Stimulated activated effector memory CD8-positive, alpha-beta T cell treated with anti-CD3 and anti-CD28 coated beads, Interleukin-12 subunit alpha, Interleukin-12 subunit beta, amount 100 ng/mL, for 72 hours (primary cell): ENCODE results near the gene IQCH.
A peak's percentile ranks its signal among the peaks of the same experiment; 100 is the strongest.
"Not testable (repeated sequence)": the region's sequence is repeated elsewhere in the genome, so short reads cannot be mapped to it uniquely, and the experiment has no call there.

Experiments used
- ATAC-seq: fragments of 150-1000 bp; cut with Tn5 transposase; 2 replicates; pipeline ENCODE4 v1.10.0; 2021
- DNase-seq, 2 donors: peaks; one replicate each; pipeline ENCODE4 v3.0.0; 2021 to 2022; ENCODE audit warnings: low spot score in 2 of 2
- H3K27ac Mint-ChIP-seq: one replicate; pipeline ENCODE4 v1.8.0; 2022; ENCODE audit warnings: mild to moderate bottlenecking, mixed read lengths
- H3K36me3 Mint-ChIP-seq: one replicate; pipeline ENCODE4 v1.8.0; 2022; ENCODE audit warnings: mild to moderate bottlenecking, mixed read lengths
- H3K4me1 Mint-ChIP-seq: one replicate; pipeline ENCODE4 v1.8.0; 2022; ENCODE audit warnings: mixed read lengths
- H3K4me3 Mint-ChIP-seq: one replicate; pipeline ENCODE4 v1.8.0; 2022; ENCODE audit warnings: mild to moderate bottlenecking, mixed read lengths
- H3K9me3 Mint-ChIP-seq: one replicate; pipeline ENCODE4 v1.8.0; 2022; ENCODE audit warnings: mixed read lengths

The IQCH gene

DNA sequence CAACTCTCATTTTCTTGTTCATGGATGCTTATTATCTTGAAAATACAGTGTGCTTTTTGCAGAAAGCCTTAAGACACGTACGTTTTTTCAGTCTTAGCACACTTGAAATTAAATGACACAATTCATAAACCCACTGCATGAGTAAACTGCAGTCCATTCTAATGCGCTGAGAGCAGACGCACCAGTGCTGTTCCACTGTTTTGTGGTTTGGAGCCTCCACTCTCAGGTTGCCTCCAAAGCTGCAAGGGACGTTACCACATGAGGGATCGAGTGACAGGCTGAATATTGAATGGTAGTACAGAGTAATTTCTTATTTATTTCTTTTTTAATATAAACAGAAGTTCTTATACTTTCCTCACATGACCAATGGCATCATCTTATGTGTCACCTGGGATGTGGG, 12.3 kb downstream of the IQCH start:
- Mint-ChIP-seq H3K9me3 (no peaks in the 10 kb centered on the region), H3K36me3 (no peaks in the 10 kb centered on the region), H3K4me3 (no peak overlapping the region), H3K27ac (no peak overlapping the region), H3K4me1 (no peaks in the 10 kb centered on the region)
- DNase-seq, result no peak
- no peak for ATAC-seq

GRCh38 chr15:67267440-67267839, 12.9 kb downstream of the IQCH start:
- Mint-ChIP-seq H3K4me1 (no peaks in the 10 kb centered on the region), H3K36me3 (no peaks in the 10 kb centered on the region), H3K9me3 (no peaks in the 10 kb centered on the region), H3K4me3 (no peak overlapping the region), H3K27ac (no peak overlapping the region)
- ATAC-seq, result no peak
- no peak for DNase-seq

DNA sequence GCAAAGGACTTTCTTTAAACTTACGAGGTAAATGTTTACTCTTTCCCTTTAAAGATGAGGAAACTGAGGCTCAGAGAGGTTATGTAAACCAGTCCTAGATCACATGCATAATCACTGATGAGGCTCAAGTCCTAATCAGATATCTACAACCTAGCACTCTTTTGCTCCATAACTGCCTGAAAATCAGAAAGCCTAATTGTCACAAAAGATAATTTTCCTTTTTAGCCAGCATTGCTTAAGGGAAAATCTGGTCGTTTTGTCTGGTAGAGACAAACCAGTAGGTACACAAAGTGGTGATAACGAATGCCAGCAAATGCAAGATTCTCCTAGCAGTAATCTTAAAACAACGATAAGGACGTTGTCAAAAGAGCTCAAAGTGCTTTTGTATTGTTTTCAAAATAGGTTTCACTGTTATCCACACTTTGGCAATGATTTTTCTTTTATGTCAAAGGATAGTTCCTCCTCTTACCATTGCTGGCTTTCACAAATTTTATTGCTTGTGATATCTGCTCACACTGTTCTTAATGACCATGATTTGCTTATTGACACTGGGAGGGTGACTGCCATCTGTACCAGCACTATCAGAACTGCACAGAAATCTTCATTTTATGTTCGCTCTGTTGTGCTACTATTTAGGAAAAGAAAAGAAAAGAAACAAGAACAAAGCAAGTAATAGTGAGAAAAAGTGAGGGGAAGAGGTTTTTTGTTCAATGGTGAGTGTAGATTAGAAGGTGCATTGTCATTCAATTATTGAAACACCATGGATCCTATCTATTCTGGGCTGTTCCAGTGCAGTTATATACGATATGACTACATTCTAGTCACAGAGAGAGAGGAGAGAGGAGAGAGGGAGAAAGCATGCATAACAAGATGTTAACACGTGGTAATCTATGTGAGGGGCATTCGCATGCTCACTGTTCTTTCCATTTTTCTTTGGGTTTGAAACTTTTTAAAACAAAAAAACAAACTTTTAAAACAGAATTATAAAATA, 13.7 kb downstream of the IQCH start:
- no peak for ATAC-seq
- Mint-ChIP-seq H3K9me3 (no peaks in the 10 kb centered on the region), H3K4me1 (no peaks in the 10 kb centered on the region), H3K4me3 (no peak overlapping the region), H3K36me3 (no peaks in the 10 kb centered on the region), H3K27ac (no peak overlapping the region)
- DNase-seq, result no peak

DNA sequence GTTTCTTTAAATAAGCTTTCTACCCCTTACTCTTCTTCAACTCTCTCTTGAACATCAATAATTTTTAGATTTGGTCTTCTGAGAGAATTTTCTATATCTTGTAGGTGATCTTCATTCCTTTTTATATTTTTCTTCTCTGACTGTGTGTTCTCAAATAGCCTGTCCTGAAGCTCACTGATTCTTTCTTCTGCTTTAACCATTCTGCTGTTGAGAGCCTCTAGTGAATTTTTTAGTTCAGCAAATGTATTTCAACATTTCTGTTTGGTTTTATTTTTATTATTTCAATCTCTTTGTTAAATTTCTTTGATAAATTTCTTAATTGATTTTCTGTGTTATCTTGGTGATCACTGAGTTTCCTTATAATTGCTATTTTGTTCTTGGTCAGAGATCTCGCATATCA, 19.6 kb downstream of the IQCH start:
- no peak overlapping the region for H3K27ac Mint-ChIP-seq
- H3K36me3 Mint-ChIP-seq, result no peaks in the 10 kb centered on the region
- ATAC-seq, result no peak
- H3K4me3 Mint-ChIP-seq, result no peak overlapping the region
- peaks cover 9% of the 10 kb centered on the region for H3K9me3 Mint-ChIP-seq
- H3K4me1 Mint-ChIP-seq, result no peaks in the 10 kb centered on the region
- no peak for DNase-seq

DNA sequence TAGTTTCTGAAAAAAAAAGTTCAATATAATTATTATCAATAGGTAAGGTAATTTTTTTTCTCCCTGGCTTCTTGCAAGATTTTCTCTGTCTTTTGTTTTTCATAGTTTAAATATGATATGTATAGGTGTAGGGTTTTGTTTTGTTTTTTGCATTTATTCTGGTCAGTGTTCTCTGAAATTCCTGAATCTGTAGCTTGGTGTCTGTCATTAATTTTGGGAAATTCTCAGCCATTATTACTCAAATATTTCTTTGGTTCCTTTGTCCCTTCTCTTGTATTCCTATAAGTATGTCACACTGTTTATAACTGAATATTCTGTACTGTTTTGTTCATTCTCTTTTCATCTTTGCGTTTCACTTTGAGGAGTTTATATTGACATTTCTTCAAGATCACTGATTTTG, 22.1 kb downstream of the IQCH start:
- Mint-ChIP-seq H3K9me3 (peaks cover 9% of the 10 kb centered on the region), H3K36me3 (no peaks in the 10 kb centered on the region), H3K4me3 (no peak overlapping the region), H3K27ac (no peak overlapping the region), H3K4me1 (no peaks in the 10 kb centered on the region)
- ATAC-seq, result no peak
- no peak for DNase-seq

- Mint-ChIP-seq H3K9me3 (no peaks in the 10 kb centered on the region), H3K4me1 (no peaks in the 10 kb centered on the region), H3K36me3 (no peaks in the 10 kb centered on the region), H3K27ac (no peak overlapping the region), H3K4me3 (no peak overlapping the region)
- DNase-seq (no peak), ATAC-seq (no peak)
Observed at GRCh38 chr15:67280217-67280616, 25.6 kb downstream of the IQCH start.

GRCh38 chr15:67281714-67282113, 27.1 kb downstream of the IQCH start:
- ATAC-seq (no peak), DNase-seq (no peak)
- Mint-ChIP-seq H3K4me3 (no peak overlapping the region), H3K27ac (no peak overlapping the region), H3K9me3 (no peaks in the 10 kb centered on the region), H3K4me1 (no peaks in the 10 kb centered on the region), H3K36me3 (no peaks in the 10 kb centered on the region)

GRCh38 chr15:67285625-67286024, 31.0 kb downstream of the IQCH start:
- not testable (repeated sequence) for H3K9me3 Mint-ChIP-seq, H3K4me3 Mint-ChIP-seq, DNase-seq, ATAC-seq, H3K27ac Mint-ChIP-seq, H3K4me1 Mint-ChIP-seq, H3K36me3 Mint-ChIP-seq

DNA sequence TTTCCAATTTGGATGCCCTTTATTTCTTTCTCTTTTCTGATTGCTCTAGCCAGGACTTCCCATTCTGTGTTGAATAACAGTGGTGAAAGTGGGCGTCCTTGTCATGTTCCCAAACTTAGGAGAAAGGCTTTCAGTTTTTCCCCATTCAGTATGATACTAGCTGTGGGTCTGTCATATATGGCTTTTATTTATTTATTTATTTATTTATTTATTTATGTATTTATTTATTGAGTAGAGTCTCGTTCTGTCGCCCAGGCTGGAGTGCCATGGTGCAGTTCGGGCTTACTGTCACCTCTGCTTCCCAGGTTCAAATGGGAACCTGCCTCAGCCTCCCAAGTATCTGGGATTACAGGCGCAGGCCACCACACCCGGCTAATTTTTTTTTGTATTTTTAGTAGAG, 31.8 kb downstream of the IQCH start:
- not testable (repeated sequence) for H3K9me3 Mint-ChIP-seq, H3K4me1 Mint-ChIP-seq, DNase-seq, H3K36me3 Mint-ChIP-seq, H3K27ac Mint-ChIP-seq, H3K4me3 Mint-ChIP-seq, ATAC-seq

- H3K4me3 Mint-ChIP-seq, result no peak overlapping the region
- no peaks in the 10 kb centered on the region for H3K36me3 Mint-ChIP-seq
- H3K27ac Mint-ChIP-seq, result no peak overlapping the region
- no peak for ATAC-seq
- H3K9me3 Mint-ChIP-seq, result no peaks in the 10 kb centered on the region
- DNase-seq, result no peak
- no peaks in the 10 kb centered on the region for H3K4me1 Mint-ChIP-seq
Observed at GRCh38 chr15:67290319-67290718, 35.7 kb downstream of the IQCH start.

- Mint-ChIP-seq H3K27ac (no peak overlapping the region), H3K36me3 (no peaks in the 10 kb centered on the region), H3K4me1 (peaks cover 7% of the 10 kb centered on the region), H3K9me3 (no peaks in the 10 kb centered on the region), H3K4me3 (no peak overlapping the region)
- ATAC-seq (no peak), DNase-seq (no peak)
Observed at GRCh38 chr15:67296188-67296587, 41.6 kb downstream of the IQCH start.

- Mint-ChIP-seq H3K27ac (no peak overlapping the region), H3K4me1 (peaks cover 7% of the 10 kb centered on the region), H3K4me3 (no peak overlapping the region), H3K9me3 (no peaks in the 10 kb centered on the region), H3K36me3 (no peaks in the 10 kb centered on the region)
- ATAC-seq (no peak), DNase-seq (no peak)
Observed at GRCh38 chr15:67296684-67297083, 42.1 kb downstream of the IQCH start.

- DNase-seq (no peak), ATAC-seq (peak; percentile 99)
- H3K4me1 Mint-ChIP-seq, result peaks cover 7% of the 10 kb centered on the region
Observed at GRCh38 chr15:67300266-67301025, 45.9 kb downstream of the IQCH start.

DNA sequence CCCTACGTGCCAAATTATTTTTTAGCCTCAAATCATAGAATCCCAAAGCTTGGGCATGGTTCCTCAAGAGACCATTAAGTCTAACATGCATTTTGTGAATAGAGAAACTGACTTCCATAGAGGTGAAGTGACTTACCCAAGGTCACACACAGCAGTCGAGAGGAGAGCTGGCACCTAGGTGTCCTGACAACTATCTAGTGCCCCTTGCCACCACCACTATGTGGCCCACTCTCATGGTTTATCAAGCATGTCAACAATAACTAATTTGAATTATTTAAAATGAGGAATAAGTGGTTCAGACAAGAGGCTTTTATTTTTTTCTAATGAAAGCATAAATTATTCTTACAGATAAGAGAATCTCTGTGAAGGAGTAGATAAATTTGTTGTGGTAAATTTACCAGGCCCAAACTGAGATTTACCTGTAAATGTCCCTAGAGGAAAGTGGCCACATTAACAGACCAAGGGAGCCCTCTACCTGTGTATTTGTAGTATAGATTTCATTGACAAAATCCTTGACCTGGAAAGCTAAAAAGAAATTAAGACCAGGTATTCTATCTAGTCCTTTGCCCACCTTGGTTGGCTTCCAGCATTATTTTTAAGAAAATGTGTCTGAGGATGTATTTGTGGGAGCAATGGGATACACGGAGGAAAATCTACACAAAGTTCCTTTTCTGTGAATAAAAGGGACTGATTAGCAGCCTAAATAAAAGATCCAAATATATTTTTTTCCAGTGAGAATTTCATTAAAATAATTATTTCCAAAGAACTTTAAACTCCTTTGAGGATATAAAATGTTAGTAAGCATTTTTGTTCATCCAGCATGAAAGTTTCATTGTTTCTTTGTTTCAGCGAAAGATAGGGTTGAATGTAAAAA, 49.1 kb downstream of the IQCH start:
- no peaks in the 10 kb centered on the region for H3K9me3 Mint-ChIP-seq
- DNase-seq (no peak), ATAC-seq (no peak)
- H3K4me3 Mint-ChIP-seq, result no peak overlapping the region
- no peaks in the 10 kb centered on the region for H3K36me3 Mint-ChIP-seq
- no peaks in the 10 kb centered on the region for H3K4me1 Mint-ChIP-seq
- no peak overlapping the region for H3K27ac Mint-ChIP-seq

More at GRCh38 chr15:67300266-67301025, 45.9 kb downstream of the IQCH start:
- H3K4me3 Mint-ChIP-seq, result no peak overlapping the region
- H3K9me3 Mint-ChIP-seq, result no peaks in the 10 kb centered on the region
- no peaks in the 10 kb centered on the region for H3K36me3 Mint-ChIP-seq
- H3K27ac Mint-ChIP-seq, result no peak overlapping the region

GRCh38 chr15:67304778-67305177, 50.2 kb downstream of the IQCH start:
- H3K27ac Mint-ChIP-seq, result no peak overlapping the region

More at GRCh38 chr15:67304778-67305177, 50.2 kb downstream of the IQCH start:
- DNase-seq (no peak), ATAC-seq (no peak)
- H3K4me1 Mint-ChIP-seq, result no peaks in the 10 kb centered on the region
- no peaks in the 10 kb centered on the region for H3K9me3 Mint-ChIP-seq
- H3K4me3 Mint-ChIP-seq, result no peak overlapping the region
- no peaks in the 10 kb centered on the region for H3K36me3 Mint-ChIP-seq
